ENCODE results near the gene FAM120B.
"Not testable (repeated sequence)": the region's sequence is repeated elsewhere in the genome, so short reads cannot be mapped to it uniquely, and the experiment has no call there.

The FAM120B gene

GRCh38 chr6:170297576-170298330, 8.8 kb upstream of the FAM120B start:
- no peak for DNase-seq (ENCODE audit: low read depth)

GRCh38 chr6:170298688-170299087, 7.9 kb upstream of the FAM120B start:
- no peak for DNase-seq (ENCODE audit: low read depth)

- DNase-seq (ENCODE audit: low read depth), result no peak
Observed at GRCh38 chr6:170301184-170301583, 5.4 kb upstream of the FAM120B start.

GRCh38 chr6:170305805-170306323, 694 bp upstream of the FAM120B start:
- DNase-seq (ENCODE audit: low read depth), result no peak

GRCh38 chr6:170307080-170307545, 555 bp downstream of the FAM120B start:
- no peak for DNase-seq (ENCODE audit: low read depth)

- no peak for DNase-seq (ENCODE audit: low read depth)
Observed at GRCh38 chr6:170308761-170309160, 2.2 kb downstream of the FAM120B start.

- no peak for DNase-seq (ENCODE audit: low read depth)
Observed at GRCh38 chr6:170311696-170312095, 5.1 kb downstream of the FAM120B start.

- no peak for DNase-seq (ENCODE audit: low read depth)
Observed at GRCh38 chr6:170312876-170313275, 6.3 kb downstream of the FAM120B start.

GRCh38 chr6:170313716-170314295, 7.2 kb downstream of the FAM120B start:
- DNase-seq (ENCODE audit: low read depth), result no peak

- no peak for DNase-seq (ENCODE audit: low read depth)
Observed at GRCh38 chr6:170314983-170315382, 8.4 kb downstream of the FAM120B start.

- DNase-seq (ENCODE audit: low read depth), result no peak
Observed at GRCh38 chr6:170316071-170316470, 9.5 kb downstream of the FAM120B start.

- no peak for DNase-seq (ENCODE audit: low read depth)
Observed at GRCh38 chr6:170317076-170317475, 10.5 kb downstream of the FAM120B start.

GRCh38 chr6:170317718-170318117, 11.2 kb downstream of the FAM120B start:
- DNase-seq (ENCODE audit: low read depth), result no peak

- no peak for DNase-seq (ENCODE audit: low read depth)
Observed at GRCh38 chr6:170329321-170329720, 22.8 kb downstream of the FAM120B start.

GRCh38 chr6:170335199-170335598, 28.6 kb downstream of the FAM120B start:
- not testable (repeated sequence) for DNase-seq (ENCODE audit: low read depth)

- peak; percentile 52 for DNase-seq (ENCODE audit: low read depth)
Observed at GRCh38 chr6:170344631-170345576, 38.3 kb downstream of the FAM120B start.

- DNase-seq (ENCODE audit: low read depth), result no peak
Observed at GRCh38 chr6:170345662-170346061, 39.1 kb downstream of the FAM120B start.

GRCh38 chr6:170346649-170347048, 40.1 kb downstream of the FAM120B start:
- DNase-seq (ENCODE audit: low read depth), result no peak

- no peak for DNase-seq (ENCODE audit: low read depth)
Observed at GRCh38 chr6:170347091-170347490, 40.5 kb downstream of the FAM120B start.

GRCh38 chr6:170347975-170348374, 41.4 kb downstream of the FAM120B start:
- no peak for DNase-seq (ENCODE audit: low read depth)

GRCh38 chr6:170351456-170351855, 44.9 kb downstream of the FAM120B start:
- not testable (repeated sequence) for DNase-seq (ENCODE audit: low read depth)

GRCh38 chr6:170355190-170355589, 48.6 kb downstream of the FAM120B start:
- not testable (repeated sequence) for DNase-seq (ENCODE audit: low read depth)
